Measurements from ENCODE around the gene NUP93.

DNA sequence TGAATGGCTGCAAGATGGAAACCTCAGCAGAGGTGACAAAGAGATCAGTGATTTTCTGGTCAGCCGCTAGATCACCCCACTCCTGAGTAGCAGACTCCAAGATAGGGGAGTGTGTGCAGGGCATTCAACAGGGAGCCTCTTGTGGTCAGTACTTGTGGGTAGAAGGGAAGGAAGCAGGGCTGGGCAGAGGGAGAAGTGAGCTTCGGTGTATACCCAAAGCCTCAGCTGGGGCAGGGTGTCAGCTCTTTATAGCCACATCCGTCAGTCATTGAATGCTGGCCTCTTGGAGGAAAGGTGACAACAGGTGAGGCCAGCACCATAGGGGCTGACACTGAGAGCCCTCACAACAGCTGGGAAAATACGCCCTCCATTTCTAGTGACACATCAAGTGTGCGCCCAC lies 132.8 kb downstream of the NUP93 start:
- TF ChIP-seq, protein P1, sequence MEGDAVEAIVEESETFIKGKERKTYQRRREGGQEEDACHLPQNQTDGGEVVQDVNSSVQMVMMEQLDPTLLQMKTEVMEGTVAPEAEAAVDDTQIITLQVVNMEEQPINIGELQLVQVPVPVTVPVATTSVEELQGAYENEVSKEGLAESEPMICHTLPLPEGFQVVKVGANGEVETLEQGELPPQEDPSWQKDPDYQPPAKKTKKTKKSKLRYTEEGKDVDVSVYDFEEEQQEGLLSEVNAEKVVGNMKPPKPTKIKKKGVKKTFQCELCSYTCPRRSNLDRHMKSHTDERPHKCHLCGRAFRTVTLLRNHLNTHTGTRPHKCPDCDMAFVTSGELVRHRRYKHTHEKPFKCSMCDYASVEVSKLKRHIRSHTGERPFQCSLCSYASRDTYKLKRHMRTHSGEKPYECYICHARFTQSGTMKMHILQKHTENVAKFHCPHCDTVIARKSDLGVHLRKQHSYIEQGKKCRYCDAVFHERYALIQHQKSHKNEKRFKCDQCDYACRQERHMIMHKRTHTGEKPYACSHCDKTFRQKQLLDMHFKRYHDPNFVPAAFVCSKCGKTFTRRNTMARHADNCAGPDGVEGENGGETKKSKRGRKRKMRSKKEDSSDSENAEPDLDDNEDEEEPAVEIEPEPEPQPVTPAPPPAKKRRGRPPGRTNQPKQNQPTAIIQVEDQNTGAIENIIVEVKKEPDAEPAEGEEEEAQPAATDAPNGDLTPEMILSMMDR (IDR thresholded peaks at IDR 0.05; ENCODE audit: borderline replicate concordance, extremely low read depth, low read length, poor library complexity, severe bottlenecking) = no peak
- TF ChIP-seq EZH2 (IDR thresholded peaks at IDR 0.05; ENCODE audit: borderline replicate concordance, low read depth, low read length, severe bottlenecking) = no peak

All from DND-41 (cell line).